ENCODE measurements around the gene PSMB10. TPM values are rescaled to one million over a fixed set of nuclear protein-coding genes. Genes with fewer than 3 reads are reported as not detected.

PSMB10 gene
- total and polyA plus RNA-seq, 2 of the 8 experiments (the other 6 are each of a cell fraction or from before 2014, with no cell fraction given), result 32.1 to 61.9 TPM

GRCh38 chr16:67969254-67970039, 32.8 kb upstream of the PSMB10 start (continued):
- TF ChIP-seq CREB1 (IDR thresholded peaks at IDR 0.05) (no peak), ATF3 (IDR thresholded peaks at IDR 0.05; ENCODE audit: insufficient read depth, low read depth, low read length) (no peak)

All from H1 (cell line).